Loucy (cell line): Measurements from ENCODE around the gene PPP2R5C.

ENCODE experiments used
- H2AFZ ChIP-seq: fragments of 200-600 bp; sonication (generic); 2 replicates; pipeline ENCODE4 v1.6.0; 2016; ENCODE audit warnings: antibody characterized with exemption, mild to moderate bottlenecking, low read length, moderate library complexity
- H3F3A ChIP-seq: fragments of 200-600 bp; 2 replicates; pipeline ENCODE4 v1.6.0; 2016; ENCODE audit warnings: antibody characterized with exemption, low read depth, mild to moderate bottlenecking
- H3K27me3 ChIP-seq: fragments of 200-600 bp; sonication (generic); 2 replicates; pipeline ENCODE4 v1.6.1; 2014; ENCODE audit warnings: low read length, mild to moderate bottlenecking; ENCODE audit not compliant: insufficient read depth, poor library complexity, severe bottlenecking
- H3K36me3 ChIP-seq: fragments of 200-600 bp; sonication (generic); 2 replicates; pipeline ENCODE4 v1.6.1; 2016; ENCODE audit warnings: low read length; ENCODE audit not compliant: insufficient read depth
- H3K4me1 ChIP-seq: fragments of 200-600 bp; sonication (generic); 2 replicates; pipeline ENCODE4 v1.5.1; 2014; ENCODE audit warnings: low read length, mild to moderate bottlenecking; ENCODE audit not compliant: insufficient read depth, poor library complexity, severe bottlenecking
- H3K4me2 ChIP-seq: fragments of 200-600 bp; sonication (generic); 2 replicates; pipeline ENCODE4 v1.6.0; 2014; ENCODE audit warnings: antibody characterized with exemption, low read length, low read depth, mild to moderate bottlenecking; ENCODE audit not compliant: poor library complexity, severe bottlenecking
- H3K4me3 ChIP-seq: fragments of 200-600 bp; sonication (generic); 2 replicates; pipeline ENCODE4 v1.5.1; 2014; ENCODE audit warnings: low read length, mild to moderate bottlenecking, mixed read lengths; ENCODE audit not compliant: poor library complexity, severe bottlenecking
- H3K79me2 ChIP-seq: fragments of 200-600 bp; sonication (generic); 2 replicates; pipeline ENCODE4 v1.6.1; 2014; ENCODE audit warnings: low read length; ENCODE audit not compliant: insufficient read depth
- H3K9ac ChIP-seq: fragments of 200-600 bp; sonication (generic); 2 replicates; pipeline ENCODE4 v1.6.0; 2014; ENCODE audit warnings: mild to moderate bottlenecking, low read depth, low read length, moderate library complexity; ENCODE audit not compliant: poor library complexity, severe bottlenecking
- H3K9me2 ChIP-seq: fragments of 200-600 bp; sonication (generic); replicated peaks from 2 replicates; pipeline ENCODE4 v1.6.1; 2016; ENCODE audit warnings: low read depth, low read length, mixed read lengths
- H3K9me3 ChIP-seq: fragments of 200-600 bp; sonication (generic); 2 replicates; pipeline ENCODE4 v1.6.1; 2014; ENCODE audit warnings: mild to moderate bottlenecking, antibody characterized with exemption, low read length, low read depth; ENCODE audit not compliant: insufficient read depth
- H4K20me1 ChIP-seq: fragments of 200-600 bp; sonication (generic); 2 replicates; pipeline ENCODE4 v1.6.0; 2014; ENCODE audit warnings: antibody characterized with exemption, low read length, mild to moderate bottlenecking; ENCODE audit not compliant: insufficient read depth, poor library complexity, severe bottlenecking
- EZH2phosphoT487 ChIP-seq: fragments of 200-600 bp; IDR thresholded peaks from 2 replicates; pipeline ENCODE4 v1.6.1; 2018; ENCODE audit warnings: antibody characterized with exemption, mild to moderate bottlenecking, moderate library complexity, borderline replicate concordance
- TF ChIP-seq, protein P1 (sequence below): fragments of 200-600 bp; sonication (generic); conservative IDR thresholded peaks from 2 replicates; pipeline ENCODE4 v1.5.1; 2014; ENCODE audit warnings: mild to moderate bottlenecking, antibody characterized with exemption, low read length

PPP2R5C gene

DNA sequence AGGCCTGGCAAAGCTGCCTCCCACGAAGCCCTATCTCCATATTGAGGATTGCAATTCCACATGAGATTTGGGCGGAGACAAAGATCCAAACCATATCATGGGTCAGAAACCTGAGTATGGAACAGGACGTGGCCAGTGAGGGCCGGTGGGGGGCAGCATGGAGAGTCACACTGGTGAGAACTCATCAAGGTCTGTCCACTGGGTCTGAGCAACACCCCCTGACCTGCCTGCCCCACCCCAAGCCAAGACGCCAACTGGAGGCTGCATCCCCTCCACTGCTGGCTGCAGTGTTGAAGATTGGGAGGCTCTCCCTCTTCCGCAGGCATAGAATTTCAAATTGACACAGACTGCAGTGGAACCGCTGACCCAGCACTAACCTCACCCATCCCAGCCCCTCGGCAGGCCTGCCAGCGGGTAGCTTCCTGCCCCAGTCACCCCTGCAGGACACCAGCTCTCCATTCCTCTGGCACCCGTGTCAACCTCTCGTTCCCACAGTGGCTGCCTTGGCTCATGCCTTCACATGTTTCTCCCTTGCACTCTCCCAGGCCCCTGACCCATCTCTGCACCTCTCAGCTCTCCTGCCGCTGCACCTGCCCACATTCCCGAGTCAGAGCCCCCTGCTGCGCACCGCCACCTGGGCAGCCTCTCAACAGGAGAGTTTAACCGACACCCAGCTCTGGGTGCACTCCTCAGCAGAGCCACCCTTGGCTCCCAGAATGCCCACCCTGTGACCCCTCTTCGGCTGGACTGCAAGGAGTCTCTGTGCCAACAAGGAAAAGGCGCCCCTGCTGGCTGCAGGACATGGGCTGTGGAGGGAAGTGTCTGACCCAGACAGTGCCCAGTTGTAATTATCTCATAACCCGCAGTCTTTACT lies 45.2 kb upstream of the PPP2R5C start:
- peaks cover 2% of the 10 kb centered on the region for H4K20me1 ChIP-seq
- TF ChIP-seq, protein P1, sequence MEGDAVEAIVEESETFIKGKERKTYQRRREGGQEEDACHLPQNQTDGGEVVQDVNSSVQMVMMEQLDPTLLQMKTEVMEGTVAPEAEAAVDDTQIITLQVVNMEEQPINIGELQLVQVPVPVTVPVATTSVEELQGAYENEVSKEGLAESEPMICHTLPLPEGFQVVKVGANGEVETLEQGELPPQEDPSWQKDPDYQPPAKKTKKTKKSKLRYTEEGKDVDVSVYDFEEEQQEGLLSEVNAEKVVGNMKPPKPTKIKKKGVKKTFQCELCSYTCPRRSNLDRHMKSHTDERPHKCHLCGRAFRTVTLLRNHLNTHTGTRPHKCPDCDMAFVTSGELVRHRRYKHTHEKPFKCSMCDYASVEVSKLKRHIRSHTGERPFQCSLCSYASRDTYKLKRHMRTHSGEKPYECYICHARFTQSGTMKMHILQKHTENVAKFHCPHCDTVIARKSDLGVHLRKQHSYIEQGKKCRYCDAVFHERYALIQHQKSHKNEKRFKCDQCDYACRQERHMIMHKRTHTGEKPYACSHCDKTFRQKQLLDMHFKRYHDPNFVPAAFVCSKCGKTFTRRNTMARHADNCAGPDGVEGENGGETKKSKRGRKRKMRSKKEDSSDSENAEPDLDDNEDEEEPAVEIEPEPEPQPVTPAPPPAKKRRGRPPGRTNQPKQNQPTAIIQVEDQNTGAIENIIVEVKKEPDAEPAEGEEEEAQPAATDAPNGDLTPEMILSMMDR = no peak
- no peak for TF ChIP-seq EZH2phosphoT487
- no peak overlapping the region for H3K4me2 ChIP-seq
- H3K36me3 ChIP-seq = no peaks in the 10 kb centered on the region
- H3K4me1 ChIP-seq = no peaks in the 10 kb centered on the region
- H3K79me2 ChIP-seq = no peaks in the 10 kb centered on the region
- H3K4me3 ChIP-seq = no peak overlapping the region
- H3K27me3 ChIP-seq = peaks cover 70% of the 10 kb centered on the region
- no peak overlapping the region for H3K9ac ChIP-seq
- H2AFZ ChIP-seq = no peak overlapping the region
- no peaks in the 10 kb centered on the region for H3F3A ChIP-seq
- H3K9me2 ChIP-seq = no peaks in the 10 kb centered on the region
- no peaks in the 10 kb centered on the region for H3K9me3 ChIP-seq

DNA sequence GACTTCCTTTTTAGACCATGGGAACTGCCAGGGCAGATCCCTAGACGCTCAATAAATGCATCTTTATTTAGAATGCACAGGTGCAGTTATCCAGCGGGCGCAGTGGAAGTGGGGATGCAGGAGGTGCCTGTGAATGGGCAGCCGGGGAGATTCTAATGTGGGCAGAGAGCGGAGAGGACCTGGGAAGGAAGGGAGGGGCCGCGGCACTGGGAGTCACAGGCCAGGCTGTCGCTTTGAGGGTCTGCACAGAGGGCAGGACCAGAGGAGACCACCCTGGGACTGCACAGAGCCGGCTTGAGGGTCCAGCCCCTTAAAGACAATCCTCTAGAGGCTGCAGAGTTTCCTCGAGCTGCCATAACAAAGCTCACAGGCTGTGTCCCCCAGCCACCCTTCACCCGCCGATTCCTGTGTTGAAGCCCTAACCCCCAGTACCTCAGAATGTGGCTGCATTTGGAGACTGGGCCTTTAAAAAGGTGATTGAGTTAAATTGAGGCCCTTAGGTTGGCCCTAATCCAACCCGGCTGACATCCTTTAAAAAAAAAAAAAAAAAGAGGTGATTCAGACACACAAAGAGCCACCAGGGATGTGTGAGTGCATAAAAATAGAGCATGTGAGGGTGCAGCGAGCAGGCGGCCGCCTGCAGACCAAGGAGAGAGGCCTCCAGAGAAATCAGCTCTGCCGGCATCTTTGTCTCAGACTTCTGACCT lies 44.4 kb upstream of the PPP2R5C start:
- Histone ChIP-seq H3K4me2 (no peak overlapping the region), H2AFZ (no peak overlapping the region), H3K27me3 (peaks cover 69% of the 10 kb centered on the region), H3F3A (no peaks in the 10 kb centered on the region), H3K79me2 (no peaks in the 10 kb centered on the region), H3K4me3 (no peak overlapping the region), H3K9me2 (no peaks in the 10 kb centered on the region), H3K36me3 (no peaks in the 10 kb centered on the region), H3K9me3 (no peaks in the 10 kb centered on the region), H4K20me1 (peaks cover 7% of the 10 kb centered on the region), H3K4me1 (peaks cover under 1% of the 10 kb centered on the region), H3K9ac (no peak overlapping the region)
- TF ChIP-seq, protein P1 = no peak
- no peak for TF ChIP-seq EZH2phosphoT487

DNA sequence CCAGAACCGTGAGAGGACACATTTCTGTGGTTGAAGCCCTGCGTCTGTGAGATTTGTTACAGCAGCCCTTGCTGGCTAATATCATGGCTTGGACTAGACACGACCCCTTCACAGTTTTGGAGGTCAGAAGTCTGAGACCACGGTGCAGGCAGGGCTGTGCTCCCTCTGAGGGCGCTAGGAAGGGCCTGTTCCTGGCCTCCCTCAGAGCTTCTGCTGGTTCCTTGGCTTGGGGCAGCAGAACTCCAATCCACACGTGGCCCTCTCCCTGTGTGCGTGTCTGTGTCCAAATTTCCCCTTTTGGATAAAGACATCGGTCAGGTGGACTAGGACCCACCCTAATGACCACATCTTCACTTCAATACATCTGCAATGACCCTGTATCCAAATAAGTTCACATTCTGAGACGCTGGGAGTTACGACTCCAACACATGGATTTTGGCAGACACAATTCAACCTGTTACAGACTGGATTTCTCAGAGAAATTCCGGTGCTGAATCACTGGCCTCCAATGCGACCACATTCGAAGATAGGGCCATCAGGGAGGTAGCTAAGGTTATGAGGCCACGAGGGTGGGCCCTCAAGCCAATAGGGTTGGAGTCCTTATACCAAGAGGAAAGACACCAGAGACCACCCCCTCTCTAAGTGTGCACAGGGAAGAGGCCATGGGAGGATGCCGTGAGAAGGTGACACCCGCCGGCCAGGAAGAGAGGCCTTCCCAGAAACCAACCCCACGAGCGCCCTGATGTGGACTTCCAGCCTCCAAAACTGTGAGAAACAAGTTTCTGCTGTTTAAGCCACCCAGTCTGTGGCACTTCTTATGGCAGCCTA lies 43.6 kb upstream of the PPP2R5C start:
- H3K4me2 ChIP-seq = no peak overlapping the region
- no peak overlapping the region for H2AFZ ChIP-seq
- no peaks in the 10 kb centered on the region for H3K9me2 ChIP-seq
- no peak overlapping the region for H3K4me3 ChIP-seq
- H3K36me3 ChIP-seq = no peaks in the 10 kb centered on the region
- no peak overlapping the region for H3K9ac ChIP-seq
- TF ChIP-seq, protein P1 = no peak
- TF ChIP-seq EZH2phosphoT487 = no peak
- peaks cover 69% of the 10 kb centered on the region for H3K27me3 ChIP-seq
- no peaks in the 10 kb centered on the region for H3K79me2 ChIP-seq
- peaks cover 5% of the 10 kb centered on the region for H3K4me1 ChIP-seq
- no peaks in the 10 kb centered on the region for H3F3A ChIP-seq
- no peaks in the 10 kb centered on the region for H3K9me3 ChIP-seq
- peaks cover 7% of the 10 kb centered on the region for H4K20me1 ChIP-seq
